ENCODE measurements around the gene E2F6. TPM values are rescaled to one million over a fixed set of nuclear protein-coding genes. Genes with fewer than 3 reads are reported as not detected.

E2F6 gene
- total RNA-seq, 1 donor from 2014 or later: 22.1 TPM

- H3K79me2 ChIP-seq (ENCODE audit: insufficient read depth, low read length): no peaks in the 10 kb centered on the region
Measured at GRCh38 chr2:11494310-11494709, 28.3 kb upstream of the E2F6 start.

GRCh38 chr2:11493282-11493681, 27.3 kb upstream of the E2F6 start:
- Histone ChIP-seq H2AFZ (ENCODE audit: low read depth, low read length) (no peak overlapping the region), H3K4me2 (ENCODE audit: low read length) (no peak overlapping the region), H3K27ac (ENCODE audit: low read depth, low read length) (no peak overlapping the region), H3K79me2 (ENCODE audit: insufficient read depth, low read length) (no peaks in the 10 kb centered on the region), H3K4me3 (ENCODE audit: insufficient read depth, low read depth, low read length) (no peak overlapping the region), H3K9ac (ENCODE audit: low read length) (no peak overlapping the region), H3K4me1 (ENCODE audit: insufficient read depth, low read length) (peaks cover 5% of the 10 kb centered on the region), H4K20me1 (ENCODE audit: insufficient read depth, low read length) (no peaks in the 10 kb centered on the region), H3K9me3 (ENCODE audit: insufficient read depth, low read depth, low read length) (no peaks in the 10 kb centered on the region), H3K27me3 (ENCODE audit: insufficient read depth, low read length) (peaks cover 19% of the 10 kb centered on the region), H3K36me3 (ENCODE audit: insufficient read depth, low read length) (no peaks in the 10 kb centered on the region)
- Mint-ChIP-seq H3K4me1 (ENCODE audit: low read depth, unreplicated experiment) (peaks cover 18% of the 10 kb centered on the region), H3K36me3 (ENCODE audit: low read depth, unreplicated experiment) (peaks cover 2% of the 10 kb centered on the region), H3K9me3 (ENCODE audit: unreplicated experiment) (no peaks in the 10 kb centered on the region), H3K27ac (ENCODE audit: unreplicated experiment) (no peak overlapping the region), H3K27me3 (ENCODE audit: low read depth, unreplicated experiment) (no peaks in the 10 kb centered on the region), H3K4me3 (ENCODE audit: unreplicated experiment) (no peak overlapping the region)
- TF ChIP-seq CTCF (IDR thresholded peaks at IDR 0.05; ENCODE audit: insufficient read depth, low read depth, low read length) (no peak), EZH2 (IDR thresholded peaks at IDR 0.05; ENCODE audit: insufficient read depth, low read length) (no peak)
- DNase-seq (ENCODE audit: low read depth): no peak
- no peak for FAIRE-seq

More at GRCh38 chr2:11494310-11494709, 28.3 kb upstream of the E2F6 start:
- H3K9me3 ChIP-seq (ENCODE audit: insufficient read depth, low read depth, low read length): no peaks in the 10 kb centered on the region
- H3K27me3 ChIP-seq (ENCODE audit: insufficient read depth, low read length): peaks cover 24% of the 10 kb centered on the region
- DNase-seq (ENCODE audit: low read depth) (no peak), FAIRE-seq (no peak)
- H2AFZ ChIP-seq (ENCODE audit: low read depth, low read length): no peak overlapping the region
- no peak overlapping the region for H3K4me3 ChIP-seq (ENCODE audit: insufficient read depth, low read depth, low read length)
- no peak overlapping the region for H3K9ac ChIP-seq (ENCODE audit: low read length)
- Mint-ChIP-seq H3K4me1 (ENCODE audit: low read depth, unreplicated experiment) (peaks cover 28% of the 10 kb centered on the region), H3K4me3 (ENCODE audit: unreplicated experiment) (no peak overlapping the region), H3K36me3 (ENCODE audit: low read depth, unreplicated experiment) (peaks cover 2% of the 10 kb centered on the region), H3K27me3 (ENCODE audit: low read depth, unreplicated experiment) (no peaks in the 10 kb centered on the region), H3K27ac (ENCODE audit: unreplicated experiment) (no peak overlapping the region), H3K9me3 (ENCODE audit: unreplicated experiment) (no peaks in the 10 kb centered on the region)
- no peak overlapping the region for H3K27ac ChIP-seq (ENCODE audit: low read depth, low read length)
- H3K36me3 ChIP-seq (ENCODE audit: insufficient read depth, low read length): no peaks in the 10 kb centered on the region
- H3K4me2 ChIP-seq (ENCODE audit: low read length): no peak overlapping the region
- H4K20me1 ChIP-seq (ENCODE audit: insufficient read depth, low read length): no peaks in the 10 kb centered on the region
- peaks cover 5% of the 10 kb centered on the region for H3K4me1 ChIP-seq (ENCODE audit: insufficient read depth, low read length)
- no peak for TF ChIP-seq EZH2 (IDR thresholded peaks at IDR 0.05; ENCODE audit: insufficient read depth, low read length)
- TF ChIP-seq CTCF (IDR thresholded peaks at IDR 0.05; ENCODE audit: insufficient read depth, low read depth, low read length): no peak

- Mint-ChIP-seq H3K36me3 (ENCODE audit: low read depth, unreplicated experiment) (peaks cover 2% of the 10 kb centered on the region), H3K4me3 (ENCODE audit: unreplicated experiment) (no peak overlapping the region), H3K27ac (ENCODE audit: unreplicated experiment) (no peak overlapping the region), H3K9me3 (ENCODE audit: unreplicated experiment) (no peaks in the 10 kb centered on the region), H3K4me1 (ENCODE audit: low read depth, unreplicated experiment) (peaks cover 15% of the 10 kb centered on the region), H3K27me3 (ENCODE audit: low read depth, unreplicated experiment) (no peaks in the 10 kb centered on the region)
- no peak for FAIRE-seq
- H4K20me1 ChIP-seq (ENCODE audit: insufficient read depth, low read length): no peaks in the 10 kb centered on the region
- no peak overlapping the region for H3K9ac ChIP-seq (ENCODE audit: low read length)
- no peak for TF ChIP-seq EZH2 (IDR thresholded peaks at IDR 0.05; ENCODE audit: insufficient read depth, low read length)
- TF ChIP-seq CTCF (IDR thresholded peaks at IDR 0.05; ENCODE audit: insufficient read depth, low read depth, low read length): no peak
- H3K9me3 ChIP-seq (ENCODE audit: insufficient read depth, low read depth, low read length): peaks cover 1% of the 10 kb centered on the region
- no peak overlapping the region for H3K4me2 ChIP-seq (ENCODE audit: low read length)
- no peak overlapping the region for H3K4me3 ChIP-seq (ENCODE audit: insufficient read depth, low read depth, low read length)
- H3K36me3 ChIP-seq (ENCODE audit: insufficient read depth, low read length): no peaks in the 10 kb centered on the region
- H3K79me2 ChIP-seq (ENCODE audit: insufficient read depth, low read length): no peaks in the 10 kb centered on the region
- H3K27me3 ChIP-seq (ENCODE audit: insufficient read depth, low read length): peaks cover 23% of the 10 kb centered on the region
- no peak for DNase-seq (ENCODE audit: low read depth)
- peaks cover 5% of the 10 kb centered on the region for H3K4me1 ChIP-seq (ENCODE audit: insufficient read depth, low read length)
- H2AFZ ChIP-seq (ENCODE audit: low read depth, low read length): no peak overlapping the region
- no peak overlapping the region for H3K27ac ChIP-seq (ENCODE audit: low read depth, low read length)
Measured at GRCh38 chr2:11492720-11493119, 26.8 kb upstream of the E2F6 start.

All from astrocyte (in vitro differentiated cells and primary cell).